ENCODE data around the gene MTHFD1L.

GRCh38 chr6:150826788-150827187 is 38.7 kb upstream of the MTHFD1L start:
- no peak for TF ChIP-seq CTCF (IDR thresholded peaks at IDR 0.05 in 4 of 5, conservative IDR thresholded peaks at IDR 0.05 in 1 of 5)
- no peak for TF ChIP-seq POLR2A (IDR thresholded peaks at IDR 0.05)
